Skin epidermis (tissue), 12 donors: ENCODE measurements around the gene ZNF837.
"Not testable (repeated sequence)": the region's sequence is repeated elsewhere in the genome, so short reads cannot be mapped to it uniquely, and the experiment has no call there.

Experiments
- H3K27ac ChIP-seq, 21 experiments: fragments of 200-600 bp; sonication (generic) in 11 of 21; one replicate each; pipeline ENCODE4 v1.5.0; 2020; ENCODE audit warnings: mild to moderate bottlenecking in 3 of 21, inconsistent platforms in 2 of 21, moderate library complexity in 2 of 21
- H3K4me3 ChIP-seq, 7 experiments: fragments of 200-600 bp; sonication (generic) in 2 of 7; one replicate each; pipeline ENCODE4 v1.5.0; 2020; ENCODE audit warnings: inconsistent platforms in 2 of 7, mild to moderate bottlenecking in 2 of 7, moderate library complexity in 1 of 7

The ZNF837 gene

GRCh38 chr19:58380662-58381459 is at the start of gene ZNF837:
Gene ZNF837, minus strand, starts transcription at chr19:58381030. Its CDS starts 11,698 bp downstream, at chr19:58369332.
- Histone ChIP-seq H3K4me3 (peak within 1 kb of the TSS; percentile 49 to 87 (median 71)), H3K27ac (peak within 1 kb of the TSS; percentile 83 to 96 (median 92))

DNA sequence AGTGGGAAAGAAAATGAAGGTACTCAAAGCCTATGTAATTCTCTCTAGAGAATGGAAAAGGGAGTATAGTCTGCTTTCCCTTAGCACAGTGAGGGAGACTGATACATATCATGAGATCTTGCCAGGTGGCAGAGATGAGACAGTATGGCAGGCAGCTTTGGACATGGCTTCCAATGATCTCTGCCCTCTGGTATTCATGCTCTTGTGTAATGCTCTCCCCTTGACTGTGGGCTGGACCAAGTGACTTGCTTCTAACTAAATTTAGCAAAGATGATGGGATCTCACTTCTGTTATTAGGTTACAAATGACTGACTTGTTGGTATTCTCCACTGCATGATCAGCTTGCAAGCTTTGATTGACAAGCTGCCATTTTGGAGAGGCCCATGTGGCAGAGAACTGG is 48.9 kb upstream of the ZNF837 start:
- Histone ChIP-seq H3K27ac (peak overlapping the region in 2 of 21 experiments; percentile 19 to 45), H3K4me3 (no peak overlapping the region)

DNA sequence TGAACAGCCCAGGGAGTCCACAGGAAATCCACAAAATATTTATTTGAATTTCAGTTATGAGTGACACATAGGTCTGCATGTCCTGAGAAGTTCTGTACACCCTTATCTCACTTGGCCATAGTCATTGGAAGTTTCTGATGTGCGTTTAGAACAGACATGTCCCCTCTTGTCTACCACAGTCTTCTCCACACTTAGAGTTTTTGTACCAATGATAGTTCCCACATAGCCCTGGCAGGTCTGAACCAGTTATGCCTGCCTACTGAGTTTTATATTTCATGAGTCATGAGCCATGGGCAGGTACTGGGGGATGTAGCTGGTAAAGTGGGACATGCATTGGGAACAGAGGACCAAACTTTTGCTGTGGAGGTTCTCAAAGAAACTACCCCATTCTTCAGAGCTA is 47.8 kb upstream of the ZNF837 start:
- H3K27ac ChIP-seq, result peak overlapping the region in 6 of 21 experiments; percentile 13 to 55 (median 41)
- no peak overlapping the region for H3K4me3 ChIP-seq

GRCh38 chr19:58417071-58417470 is 36.2 kb upstream of the ZNF837 start:
- no peak overlapping the region for H3K27ac ChIP-seq
- H3K4me3 ChIP-seq, result no peak overlapping the region

- no peak overlapping the region for H3K4me3 ChIP-seq
- H3K27ac ChIP-seq, result no peak overlapping the region
These were observed 35.8 kb upstream of the ZNF837 start for GRCh38 chr19:58416604-58417003.

DNA sequence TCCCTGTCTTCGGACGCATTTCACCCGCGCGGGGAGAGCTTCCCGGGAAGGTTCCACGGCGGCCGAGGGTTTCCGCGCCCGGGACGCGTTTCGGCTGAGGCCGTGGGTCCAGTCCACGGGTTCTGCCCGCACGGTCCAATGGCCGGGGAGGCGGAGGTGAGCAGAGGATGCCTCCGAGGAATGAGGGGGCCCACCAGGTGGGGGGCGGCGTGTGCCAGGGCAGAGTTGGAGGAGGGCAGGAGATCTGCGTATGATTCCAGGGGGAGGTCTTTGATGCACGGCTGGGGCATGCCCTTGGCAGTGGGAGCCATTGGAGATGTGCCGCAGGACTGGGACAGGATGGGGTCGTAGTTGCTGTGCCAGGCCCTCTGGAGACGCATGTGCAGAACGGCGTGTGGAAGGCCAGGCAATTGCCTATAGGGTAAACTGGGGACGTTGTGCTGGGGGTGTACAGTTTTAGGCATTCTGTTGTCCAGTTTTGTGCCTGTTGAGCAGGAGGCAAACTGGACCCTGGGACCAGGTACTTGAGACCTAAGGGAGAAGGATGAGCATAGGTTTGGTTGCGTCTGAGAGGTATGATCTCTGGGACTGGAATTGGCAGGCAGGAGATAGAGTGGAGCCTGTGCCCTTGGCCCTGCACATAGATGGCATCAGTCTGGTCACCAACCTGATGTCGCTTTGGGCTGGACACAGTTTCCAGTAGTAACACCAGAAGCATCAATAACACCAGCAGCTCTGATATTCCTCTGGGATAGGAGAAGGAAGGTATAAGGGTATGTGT is 28.4 kb upstream of the ZNF837 start:
- Histone ChIP-seq H3K27ac (peak overlapping the region; percentile 58 to 96 (median 88)), H3K4me3 (peak overlapping the region; percentile 57 to 96 (median 84))

DNA sequence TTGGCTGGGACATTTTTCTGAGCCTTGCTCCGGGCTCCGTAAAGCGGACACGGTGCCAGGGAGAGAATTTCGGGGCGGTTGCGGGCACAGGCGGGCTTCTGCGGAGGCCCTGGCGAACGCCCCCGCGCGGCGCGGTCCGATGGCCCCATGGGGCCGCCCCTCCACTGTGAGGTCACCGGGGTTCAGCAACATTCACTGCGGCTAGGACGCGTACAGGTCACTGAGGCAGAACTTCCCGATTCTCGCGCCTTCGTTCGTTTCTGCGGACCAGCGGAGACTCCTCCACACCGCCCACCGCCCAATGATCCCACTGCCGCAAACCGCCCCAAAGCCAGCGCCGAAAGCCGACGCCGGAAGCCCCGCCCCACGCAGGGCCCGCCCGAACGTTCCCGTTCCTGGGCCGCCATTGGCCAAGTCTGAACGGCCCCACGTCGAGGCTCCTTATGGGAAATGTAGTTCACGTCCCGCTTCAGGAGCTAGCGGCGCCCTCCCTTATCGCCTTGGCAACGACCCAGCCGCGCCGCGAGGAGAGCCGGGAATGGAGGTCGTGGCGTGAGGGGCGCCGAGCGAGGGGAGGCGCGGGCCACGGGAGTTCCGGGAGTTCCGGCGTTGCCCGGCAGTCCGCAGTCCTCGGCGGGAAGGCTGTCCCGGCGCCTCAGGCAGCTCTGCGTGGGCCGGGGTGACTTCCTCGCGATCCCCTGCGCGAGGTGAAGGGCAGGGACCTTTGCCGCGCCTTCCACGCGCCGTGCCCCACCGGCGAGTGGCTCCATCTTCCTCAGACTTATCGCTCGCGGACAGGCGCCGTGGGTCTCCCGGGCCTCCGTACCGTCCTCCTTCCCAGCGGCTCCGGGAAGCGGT is 27.6 kb upstream of the ZNF837 start, which contains the start of gene ZNF584:
TSS of gene ZNF584 (plus strand) at position 498 of the 858 bp plus-strand sequence. CDS start 499 bp downstream, outside the sequence.
- Histone ChIP-seq H3K27ac (peak within 1 kb of the TSS; percentile 58 to 96 (median 88)), H3K4me3 (peak within 1 kb of the TSS; percentile 57 to 96 (median 84))

- H3K27ac ChIP-seq, result peak overlapping the region in 20 of 21 experiments; percentile 73 to 96 (median 88)
- H3K4me3 ChIP-seq, result peak overlapping the region; percentile 57 to 96 (median 84)
These were observed 26.9 kb upstream of the ZNF837 start for GRCh38 chr19:58407658-58408151.

DNA sequence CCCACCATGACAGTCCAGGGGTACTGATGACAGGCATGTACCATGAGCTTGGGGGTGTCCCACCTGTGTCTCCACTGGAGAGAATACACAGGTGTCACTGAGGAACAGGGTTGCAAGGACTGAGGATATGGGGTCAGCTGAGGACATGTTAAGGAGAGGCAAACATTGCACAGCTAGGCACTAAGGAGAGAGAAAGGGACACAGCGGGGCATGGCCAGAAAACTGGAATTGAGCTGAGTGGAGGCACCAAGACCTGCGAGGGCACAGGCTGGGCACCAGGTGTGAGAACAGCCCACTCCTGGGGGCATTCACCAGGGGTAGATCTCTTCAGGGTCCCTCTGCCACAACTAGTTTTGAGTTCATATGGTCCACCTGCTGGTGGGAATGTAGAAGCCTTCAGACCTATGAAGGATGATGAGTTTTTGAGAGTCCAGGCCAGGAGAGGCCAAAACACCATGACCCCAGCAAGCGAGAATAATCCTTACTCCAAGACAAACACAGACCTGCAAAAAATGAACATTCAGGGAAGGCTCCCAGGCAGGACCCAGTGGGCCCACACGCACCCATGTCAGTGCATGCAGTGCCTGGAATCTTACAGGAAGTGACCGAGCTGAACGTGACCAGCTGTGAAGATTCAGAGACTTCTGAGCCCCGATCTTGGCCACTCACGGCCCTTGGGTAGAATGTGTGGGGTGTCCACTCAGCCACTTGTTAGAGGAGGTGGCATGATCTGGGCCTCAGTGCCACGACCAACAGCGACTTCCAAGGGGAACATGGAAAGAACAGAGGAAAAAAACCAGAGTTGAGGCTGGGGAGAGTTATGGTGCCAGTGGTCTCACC is 26.2 kb upstream of the ZNF837 start:
- peak overlapping the region in 6 of 7 experiments; percentile 57 to 96 (median 82) for H3K4me3 ChIP-seq
- H3K27ac ChIP-seq, result peak overlapping the region in 12 of 21 experiments; percentile 74 to 96 (median 90)

GRCh38 chr19:58403920-58404478 is 23.2 kb upstream of the ZNF837 start:
- H3K4me3 ChIP-seq, H3K27ac ChIP-seq: not testable (repeated sequence)

- peak overlapping the region in 10 of 21 experiments; percentile 16 to 82 (median 56) for H3K27ac ChIP-seq
- H3K4me3 ChIP-seq, result peak overlapping the region; percentile 42 to 60 (median 50)
These were observed 21.1 kb upstream of the ZNF837 start for GRCh38 chr19:58401840-58402421.

- Histone ChIP-seq H3K27ac (peak overlapping the region in 15 of 21 experiments; percentile 20 to 82 (median 63)), H3K4me3 (peak overlapping the region; percentile 42 to 60 (median 50))
These were observed 20.3 kb upstream of the ZNF837 start for GRCh38 chr19:58400916-58401839.

DNA sequence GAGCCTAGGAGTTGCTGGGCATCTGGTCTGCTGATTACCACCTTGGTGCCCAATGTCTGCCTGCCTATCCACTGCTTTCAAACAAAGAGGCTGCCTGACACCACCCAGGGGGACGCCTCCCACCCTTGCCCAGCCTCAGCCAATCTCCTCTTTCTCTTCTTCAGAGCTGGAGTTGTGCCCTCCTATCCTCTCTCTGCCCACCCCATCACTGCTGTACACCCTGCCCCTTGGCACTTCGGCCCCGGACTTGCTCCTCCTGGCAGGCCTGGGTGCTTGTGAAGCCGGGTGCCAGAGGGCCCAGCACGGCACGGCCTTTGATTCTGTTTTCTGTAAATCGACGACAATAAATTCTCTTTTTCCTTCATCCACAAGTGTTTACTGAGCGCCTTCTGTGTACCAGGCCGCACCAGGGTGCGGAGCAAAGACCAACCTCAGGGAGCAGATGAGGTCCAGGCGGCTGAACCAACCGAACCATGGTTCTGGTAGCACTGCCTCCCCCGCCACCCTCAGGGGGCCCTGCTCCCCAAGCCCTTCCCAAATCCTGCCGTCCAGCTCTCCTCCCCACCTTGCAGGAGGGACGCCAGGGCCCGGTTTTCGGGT is 19.6 kb upstream of the ZNF837 start:
- Histone ChIP-seq H3K4me3 (peak overlapping the region; percentile 30 to 60 (median 42)), H3K27ac (peak overlapping the region in 7 of 21 experiments; percentile 20 to 72 (median 54))

GRCh38 chr19:58399903-58400302 is 19.1 kb upstream of the ZNF837 start:
- no peak overlapping the region for H3K4me3 ChIP-seq
- H3K27ac ChIP-seq, result no peak overlapping the region

DNA sequence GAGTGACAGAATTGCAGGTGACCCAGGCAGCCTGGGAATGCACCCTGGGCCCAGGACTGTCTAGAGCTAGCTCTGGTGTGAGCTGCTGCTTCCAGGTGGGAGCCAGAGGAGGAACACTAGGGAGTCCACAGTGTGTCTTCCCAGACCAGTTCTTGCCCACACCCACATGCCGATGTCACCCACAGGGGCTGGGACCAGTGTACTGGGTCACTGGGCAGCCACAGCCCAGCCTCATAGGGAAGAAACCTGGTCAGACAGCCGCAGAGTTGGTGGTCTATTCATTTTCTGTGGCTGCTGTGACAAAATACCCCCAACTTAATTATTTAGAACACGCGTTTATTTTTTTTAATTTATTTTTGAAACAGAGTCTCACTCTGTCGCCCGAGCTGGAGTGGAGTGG is 17.7 kb upstream of the ZNF837 start:
- H3K27ac ChIP-seq, result no peak overlapping the region

DNA sequence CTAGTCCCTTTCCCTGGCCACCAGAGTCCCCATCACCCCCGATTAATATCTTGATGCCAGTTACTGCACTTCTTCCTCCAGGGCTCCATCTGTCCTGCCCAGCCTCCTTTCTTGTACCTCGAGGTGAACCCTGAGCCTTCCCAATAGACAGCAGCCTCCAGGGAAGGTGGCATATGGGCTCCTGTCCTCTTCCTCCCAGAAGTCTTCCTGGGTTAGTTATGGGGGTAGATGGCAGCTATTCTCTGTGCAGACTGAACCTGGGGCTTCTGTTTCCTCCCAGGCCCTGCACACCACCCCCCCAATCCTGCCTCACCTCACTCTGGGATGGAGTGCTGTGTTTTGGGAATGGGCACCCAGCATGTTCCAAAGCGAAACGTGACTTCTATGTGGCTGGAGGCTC is 17.3 kb upstream of the ZNF837 start:
- no peak overlapping the region for H3K27ac ChIP-seq
- H3K4me3 ChIP-seq, result no peak overlapping the region

More for the DNA sequence above, 17.7 kb upstream of the ZNF837 start:
- H3K4me3 ChIP-seq, result no peak overlapping the region
